GM21423 (cell line): Measurements from ENCODE around the gene WDR89.
"Not testable (repeated sequence)": the region's sequence is repeated elsewhere in the genome, so short reads cannot be mapped to it uniquely, and the experiment has no call there.

Experiments used
- ATAC-seq: cut with Tn5 transposase; IDR thresholded peaks from one replicate; pipeline ENCODE4 v1.9.1; 2021; ENCODE audit warnings: mild to moderate bottlenecking, moderate library complexity; ENCODE audit not compliant: unreplicated experiment

Gene WDR89

GRCh38 chr14:63603749-63604277, 37.9 kb downstream of the WDR89 start:
- ATAC-seq, result no peak

- ATAC-seq, result no peak
Observed at GRCh38 chr14:63598807-63599206, 42.9 kb downstream of the WDR89 start.

GRCh38 chr14:63596998-63597658, 44.5 kb downstream of the WDR89 start:
- ATAC-seq, result no peak

- ATAC-seq, result no peak
Observed at GRCh38 chr14:63594455-63595372, 47.0 kb downstream of the WDR89 start.

- ATAC-seq, result not testable (repeated sequence)
Observed at GRCh38 chr14:63583046-63583445, 58.6 kb downstream of the WDR89 start.

- ATAC-seq, result no peak
Observed at GRCh38 chr14:63581491-63581890, 60.2 kb downstream of the WDR89 start.

- ATAC-seq, result no peak
Observed at GRCh38 chr14:63578300-63578699, 63.4 kb downstream of the WDR89 start.

- ATAC-seq, result no peak
Observed at GRCh38 chr14:63573581-63573980, 68.1 kb downstream of the WDR89 start.

GRCh38 chr14:63565448-63565847, 76.2 kb downstream of the WDR89 start:
- ATAC-seq, result no peak

GRCh38 chr14:63564318-63564717, 77.4 kb downstream of the WDR89 start:
- ATAC-seq, result no peak

- no peak for ATAC-seq
Observed at GRCh38 chr14:63563370-63564026, 78.2 kb downstream of the WDR89 start.

- no peak for ATAC-seq
Observed at GRCh38 chr14:63562405-63562804, 79.3 kb downstream of the WDR89 start.

GRCh38 chr14:63555572-63555971, 86.1 kb downstream of the WDR89 start:
- ATAC-seq, result no peak

- ATAC-seq, result no peak
Observed at GRCh38 chr14:63551332-63551731, 90.3 kb downstream of the WDR89 start.

- no peak for ATAC-seq
Observed at GRCh38 chr14:63547798-63548335, 93.8 kb downstream of the WDR89 start.
